Activated CD4-positive, CD25-positive, alpha-beta regulatory T cell (primary cell): ENCODE data around the gene KIF17.

ENCODE experiments used
- DNase-seq, 4 experiments: peaks; one replicate each; lab custom pipeline; 2025; lab: John Stamatoyannopoulos, UW

The KIF17 gene

GRCh38 chr1:20625176-20626097 is 92.4 kb downstream of the KIF17 start:
- no peak for DNase-seq

DNA sequence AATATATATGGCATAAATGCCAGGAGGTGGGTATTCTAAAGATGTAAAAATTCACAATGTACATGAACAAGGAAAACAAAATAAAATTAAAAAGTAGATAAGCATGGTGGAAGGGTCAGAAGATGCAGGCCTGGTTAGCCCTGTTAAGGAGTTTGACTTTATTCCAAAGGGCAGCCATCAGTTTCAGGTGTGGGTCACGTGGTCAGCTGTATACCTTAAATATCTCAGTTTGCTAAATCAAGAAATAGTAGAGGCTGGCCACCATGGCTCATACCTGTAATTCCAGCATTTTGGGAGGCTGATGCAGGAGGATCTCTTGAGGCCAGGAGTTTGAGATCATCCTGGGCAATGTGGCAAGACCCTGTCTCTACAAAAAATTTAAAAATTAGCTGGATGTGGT is 93.1 kb downstream of the KIF17 start:
- DNase-seq, result no peak

GRCh38 chr1:20621012-20621411 is 96.8 kb downstream of the KIF17 start:
- no peak for DNase-seq

GRCh38 chr1:20619999-20620398 is 97.8 kb downstream of the KIF17 start:
- no peak for DNase-seq

- DNase-seq, result no peak
These were observed 99.3 kb downstream of the KIF17 start for GRCh38 chr1:20618550-20618949.

DNA sequence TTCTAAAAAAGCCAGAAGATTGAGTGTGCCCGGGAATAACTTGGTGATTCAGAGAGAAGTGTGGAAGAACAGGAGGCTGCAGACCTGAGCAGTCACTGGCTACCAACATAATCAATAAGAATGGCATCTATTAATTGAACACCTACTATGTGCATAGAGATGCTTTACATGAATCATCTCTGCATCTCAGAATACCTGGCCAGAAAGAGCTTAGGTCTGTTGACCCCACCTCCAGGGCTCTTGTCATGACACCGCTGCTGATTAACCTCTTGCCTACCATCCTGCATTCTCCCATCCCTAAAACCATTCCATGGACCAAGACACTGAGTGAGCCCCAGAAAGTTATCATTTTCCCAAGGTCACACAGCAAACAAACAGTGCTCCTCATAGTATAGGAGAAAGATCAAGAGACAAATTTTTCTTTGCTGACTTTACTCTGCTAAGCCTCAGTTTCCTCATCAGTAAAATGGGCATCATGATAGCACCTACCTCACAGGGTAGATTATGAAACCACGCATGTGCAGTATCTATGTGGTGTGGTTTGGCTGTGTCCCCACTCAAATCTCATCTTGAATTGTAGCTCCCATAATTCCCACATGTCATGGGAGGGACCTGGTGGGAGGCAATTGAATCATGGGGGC is 100.8 kb downstream of the KIF17 start:
- DNase-seq, result no peak

- no peak for DNase-seq
These were observed 101.6 kb downstream of the KIF17 start for GRCh38 chr1:20615946-20616846.

GRCh38 chr1:20614131-20614579 is 103.7 kb downstream of the KIF17 start:
- no peak for DNase-seq
